ENCODE results near the gene SEMA4A. TPM values are rescaled to one million over a fixed set of nuclear protein-coding genes. Genes with fewer than 3 reads are reported as not detected.
A peak's percentile ranks its signal among the peaks of the same experiment; 100 is the strongest.

The SEMA4A gene
- total RNA-seq, 1 experiment from 2014 or later, result 2.0 TPM

GRCh38 chr1:156129687-156130577 lies 23.5 kb upstream of the SEMA4A start:
- in situ Hi-C loops (cut with HindIII; ENCODE audit: low sequenced_read_pairs), result loop anchor here (10.0 kb wide), 2 partner anchors 95 to 185 kb away; partner anchors contain the start of gene RXFP4

GRCh38 chr1:156130578-156130942 lies 22.8 kb upstream of the SEMA4A start:
- DNase-seq (ENCODE audit: low spot score), result no peak
- in situ Hi-C loops (cut with HindIII; ENCODE audit: low sequenced_read_pairs), result loop anchor here (10.0 kb wide), 2 partner anchors 94 to 186 kb away; partner anchors contain the start of gene RXFP4

More at GRCh38 chr1:156129687-156130577, 23.5 kb upstream of the SEMA4A start:
- peak; percentile 73 for DNase-seq (ENCODE audit: low spot score)

- in situ Hi-C loops (cut with HindIII; ENCODE audit: low sequenced_read_pairs), result loop anchor here (10.0 kb wide), 2 partner anchors 90 to 190 kb away; partner anchors contain the start of gene RXFP4
- DNase-seq (ENCODE audit: low spot score), result peak; percentile 53
These were observed 18.5 kb upstream of the SEMA4A start for GRCh38 chr1:156134716-156135435.

- DNase-seq (ENCODE audit: low spot score), result no peak
- in situ Hi-C loops (cut with HindIII; ENCODE audit: low sequenced_read_pairs), result loop anchor here (10.0 kb wide), 2 partner anchors 89 to 191 kb away; partner anchors contain the start of gene RXFP4
These were observed 17.2 kb upstream of the SEMA4A start for GRCh38 chr1:156135930-156136871.

GRCh38 chr1:156136970-156137483 lies 16.4 kb upstream of the SEMA4A start:
- DNase-seq (ENCODE audit: low spot score), result no peak
- in situ Hi-C loops (cut with HindIII; ENCODE audit: low sequenced_read_pairs), result loop anchor here (10.0 kb wide), 2 partner anchors 88 to 192 kb away; partner anchors contain the start of gene RXFP4

- no peak for DNase-seq (ENCODE audit: low spot score)
- in situ Hi-C loops (cut with HindIII; ENCODE audit: low sequenced_read_pairs), result loop anchor here (10.0 kb wide), 2 partner anchors 86 to 194 kb away; partner anchors contain the start of gene RXFP4
These were observed 14.9 kb upstream of the SEMA4A start for GRCh38 chr1:156138458-156138867.

GRCh38 chr1:156140879-156141707 lies 12.3 kb upstream of the SEMA4A start:
- no peak for DNase-seq (ENCODE audit: low spot score)
- in situ Hi-C loops (cut with HindIII; ENCODE audit: low sequenced_read_pairs), result no loop called here

GRCh38 chr1:156143765-156144489 lies 9.5 kb upstream of the SEMA4A start:
- in situ Hi-C loops (cut with HindIII; ENCODE audit: low sequenced_read_pairs), result no loop called here
- DNase-seq (ENCODE audit: low spot score), result no peak

- no peak for DNase-seq (ENCODE audit: low spot score)
- in situ Hi-C loops (cut with HindIII; ENCODE audit: low sequenced_read_pairs), result no loop called here
These were observed 8.6 kb upstream of the SEMA4A start for GRCh38 chr1:156144742-156145141.

- no peak for DNase-seq (ENCODE audit: low spot score)
- in situ Hi-C loops (cut with HindIII; ENCODE audit: low sequenced_read_pairs), result no loop called here
These were observed 7.8 kb upstream of the SEMA4A start for GRCh38 chr1:156145650-156146019.

- DNase-seq (ENCODE audit: low spot score), result peak; percentile 86
- in situ Hi-C loops (cut with HindIII; ENCODE audit: low sequenced_read_pairs), result no loop called here
These were observed 7.2 kb upstream of the SEMA4A start for GRCh38 chr1:156146020-156146768.

- in situ Hi-C loops (cut with HindIII; ENCODE audit: low sequenced_read_pairs), result no loop called here
- no peak for DNase-seq (ENCODE audit: low spot score)
These were observed 6.5 kb upstream of the SEMA4A start for GRCh38 chr1:156146769-156147405.

GRCh38 chr1:156148216-156148615 lies 5.2 kb upstream of the SEMA4A start:
- in situ Hi-C loops (cut with HindIII; ENCODE audit: low sequenced_read_pairs), result no loop called here
- no peak for DNase-seq (ENCODE audit: low spot score)

- no peak for DNase-seq (ENCODE audit: low spot score)
- in situ Hi-C loops (cut with HindIII; ENCODE audit: low sequenced_read_pairs), result no loop called here
These were observed 3.7 kb upstream of the SEMA4A start for GRCh38 chr1:156149374-156150332.

Data from G401 (cell line).